Gastrocnemius medialis (tissue), 4 donors: ENCODE data around the gene LRP5. TPM values are rescaled to one million over a fixed set of nuclear protein-coding genes. Genes with fewer than 3 reads are reported as not detected.
"Not testable (repeated sequence)": the region's sequence is repeated elsewhere in the genome, so short reads cannot be mapped to it uniquely, and the experiment has no call there.

Experiments
- ATAC-seq, 2 donors: fragments of 150-250 bp; one replicate each; pipeline ENCODE4 v1.9.1; 2016
- DNase-seq, 2 donors: peaks; one replicate each; pipeline ENCODE4 v3.0.0-alpha.2; 2019
- H3K27ac ChIP-seq, 4 donors: fragments of 200-600 bp; sonication (generic); 1 replicate in 1 of 4; 2 replicates in 3 of 4; pipeline ENCODE4 v1.5.1; 2016 to 2018; ENCODE audit warnings: mild to moderate bottlenecking in 2 of 4, moderate library complexity in 1 of 4
- H3K27me3 ChIP-seq, 3 donors: fragments of 200-600 bp; sonication (generic) in 2 of 3; 1 replicate in 1 of 3; 2 replicates in 2 of 3; pipeline versions ENCODE4 v1.5.1 to v1.6.0; 2016 to 2019; ENCODE audit warnings: mild to moderate bottlenecking in 1 of 3, moderate library complexity in 1 of 3
- H3K36me3 ChIP-seq, 2 donors: fragments of 200-600 bp; sonication (generic) in 1 of 2; one replicate each; pipeline ENCODE4 v1.5.1; 2017 to 2018
- H3K4me1 ChIP-seq, 2 donors: fragments of 200-600 bp; sonication (generic) in 1 of 2; one replicate each; pipeline ENCODE4 v1.5.1; 2016 to 2017; ENCODE audit warnings: mild to moderate bottlenecking in 2 of 2
- H3K4me3 ChIP-seq, 4 donors: fragments of 200-600 bp; sonication (generic) in 3 of 4; 1 replicate in 1 of 4; 2 replicates in 3 of 4; pipeline ENCODE4 v1.5.1; 2016 to 2019; ENCODE audit warnings: mild to moderate bottlenecking in 2 of 4
- H3K9me3 ChIP-seq, 3 donors: fragments of 200-600 bp; sonication (generic) in 2 of 3; 1 replicate in 1 of 3; 2 replicates in 2 of 3; pipeline ENCODE4 v1.5.1; 2016 to 2019
- CTCF ChIP-seq, 5 experiments: fragments of 450-650 bp in 3 of 5; fragments of 200-600 bp in 2 of 5; sonication (generic) in 2 of 5; IDR thresholded peaks in 4 of 5; conservative IDR thresholded peaks in 1 of 5; 1 replicate in 4 of 5; 2 replicates in 1 of 5; pipeline ENCODE4 v1.5.1; 2016 to 2019; ENCODE audit warnings: antibody characterized with exemption in 5 of 5, mild to moderate bottlenecking in 3 of 5, moderate library complexity in 3 of 5
- POLR2A ChIP-seq, 2 donors: fragments of 450-650 bp; IDR thresholded peaks; one replicate each; pipeline ENCODE4 v1.6.1; 2017; ENCODE audit warnings: antibody characterized with exemption in 2 of 2, mild to moderate bottlenecking in 2 of 2, moderate library complexity in 2 of 2
- in situ Hi-C, 4 donors: fragments of 200-750 bp; cut with MboI; loops; one replicate each; pipeline versions ENCODE4 v1.15.0 to v1.8.0; 2017; ENCODE audit warnings: low sequenced_read_pairs in 4 of 4
- intact Hi-C: fragments of 100-400 bp; cut with DNase I; formaldehyde crosslinking; loops from one replicate; pipeline ENCODE4 v1.15.1; 2023; ENCODE audit warnings: low total_unique reads
- total RNA-seq, 4 donors: library from RNA; depleted of rRNA; stranded (reverse); fragments of >200 nt; gene quantifications; one replicate each; pipeline versions ENCODE4 v1.1.0 to v1.2.3, GENCODE V29; 2016

The LRP5 gene
- total RNA-seq, 4 donors from 2014 or later = 3.7 to 12.3 (median 8.1) TPM

- peaks cover 0 to 32% of the 10 kb centered on the region in 2 donors for H3K36me3 ChIP-seq
- intact Hi-C loops = no loop called here
- DNase-seq (no peak), ATAC-seq (no peak)
- H3K9me3 ChIP-seq = peaks cover 0 to 10% (median 0%) of the 10 kb centered on the region in 3 donors
- in situ Hi-C loops = loop anchor here in 1 of 4 donors (25.0 kb wide), 1 partner anchor 118 kb away; the partner anchor contains the start of gene LRP5
- no peaks in the 10 kb centered on the region for H3K27me3 ChIP-seq
- no peak overlapping the region for H3K4me3 ChIP-seq
- TF ChIP-seq POLR2A (IDR thresholded peaks at IDR 0.05) (no peak), CTCF (IDR thresholded peaks at IDR 0.05 in 4 of 5, conservative IDR thresholded peaks at IDR 0.05 in 1 of 5) (no peak)
- no peaks in the 10 kb centered on the region for H3K4me1 ChIP-seq
- no peak overlapping the region for H3K27ac ChIP-seq
Measured at GRCh38 chr11:68430801-68431200, 118.4 kb downstream of the LRP5 start.

- Histone ChIP-seq H3K36me3 (peaks cover 0 to 24% of the 10 kb centered on the region in 2 donors), H3K4me3 (no peak overlapping the region), H3K27me3 (no peaks in the 10 kb centered on the region), H3K27ac (no peak overlapping the region), H3K9me3 (peaks cover 0 to 10% (median 0%) of the 10 kb centered on the region in 3 donors), H3K4me1 (no peaks in the 10 kb centered on the region)
- intact Hi-C loops = no loop called here
- ATAC-seq = no peak
- in situ Hi-C loops = loop anchor here in 1 of 4 donors (25.0 kb wide), 1 partner anchor 120 kb away; the partner anchor contains the start of gene LRP5
- TF ChIP-seq CTCF (IDR thresholded peaks at IDR 0.05 in 4 of 5, conservative IDR thresholded peaks at IDR 0.05 in 1 of 5) = no peak
- no peak for TF ChIP-seq POLR2A (IDR thresholded peaks at IDR 0.05)
- DNase-seq = no peak
Measured at GRCh38 chr11:68431984-68432645, 119.7 kb downstream of the LRP5 start.

- DNase-seq (no peak), ATAC-seq (no peak)
- Histone ChIP-seq H3K27ac (no peak overlapping the region), H3K36me3 (peaks cover 0 to 23% of the 10 kb centered on the region in 2 donors), H3K9me3 (peaks cover 0 to 10% (median 0%) of the 10 kb centered on the region in 3 donors), H3K4me3 (no peak overlapping the region), H3K27me3 (no peaks in the 10 kb centered on the region), H3K4me1 (no peaks in the 10 kb centered on the region)
- no peak for TF ChIP-seq CTCF (IDR thresholded peaks at IDR 0.05 in 4 of 5, conservative IDR thresholded peaks at IDR 0.05 in 1 of 5)
- TF ChIP-seq POLR2A (IDR thresholded peaks at IDR 0.05) = no peak
- in situ Hi-C loops = loop anchor here in 1 of 4 donors (25.0 kb wide), 1 partner anchor 121 kb away; the partner anchor contains the start of gene LRP5
- intact Hi-C loops = no loop called here
Measured at GRCh38 chr11:68432874-68433273, 120.5 kb downstream of the LRP5 start.

- Histone ChIP-seq H3K9me3 (peaks cover 0 to 10% (median 0%) of the 10 kb centered on the region in 3 donors), H3K27me3 (no peaks in the 10 kb centered on the region), H3K4me3 (no peak overlapping the region), H3K27ac (no peak overlapping the region), H3K4me1 (no peaks in the 10 kb centered on the region), H3K36me3 (peaks cover 0 to 23% of the 10 kb centered on the region in 2 donors)
- intact Hi-C loops = no loop called here
- DNase-seq (no peak), ATAC-seq (no peak)
- TF ChIP-seq CTCF (IDR thresholded peaks at IDR 0.05 in 4 of 5, conservative IDR thresholded peaks at IDR 0.05 in 1 of 5) (no peak), POLR2A (IDR thresholded peaks at IDR 0.05) (no peak)
- in situ Hi-C loops = loop anchor here in 1 of 4 donors (25.0 kb wide), 1 partner anchor 121 kb away; the partner anchor contains the start of gene LRP5
Measured at GRCh38 chr11:68433541-68433940, 121.2 kb downstream of the LRP5 start.

GRCh38 chr11:68434159-68434558 lies 121.8 kb downstream of the LRP5 start:
- H3K9me3 ChIP-seq, H3K27ac ChIP-seq, intact Hi-C loops, H3K4me1 ChIP-seq, ATAC-seq, H3K27me3 ChIP-seq, H3K4me3 ChIP-seq, DNase-seq: not testable (repeated sequence)
- H3K36me3 ChIP-seq = peaks cover 0 to 22% of the 10 kb centered on the region in 2 donors
- in situ Hi-C loops = loop anchor here in 1 of 4 donors (25.0 kb wide), 1 partner anchor 122 kb away; the partner anchor contains the start of gene LRP5
